ENCODE measurements around the gene FAM124B.
"Not testable (repeated sequence)": the region's sequence is repeated elsewhere in the genome, so short reads cannot be mapped to it uniquely, and the experiment has no call there.

The FAM124B gene

DNA sequence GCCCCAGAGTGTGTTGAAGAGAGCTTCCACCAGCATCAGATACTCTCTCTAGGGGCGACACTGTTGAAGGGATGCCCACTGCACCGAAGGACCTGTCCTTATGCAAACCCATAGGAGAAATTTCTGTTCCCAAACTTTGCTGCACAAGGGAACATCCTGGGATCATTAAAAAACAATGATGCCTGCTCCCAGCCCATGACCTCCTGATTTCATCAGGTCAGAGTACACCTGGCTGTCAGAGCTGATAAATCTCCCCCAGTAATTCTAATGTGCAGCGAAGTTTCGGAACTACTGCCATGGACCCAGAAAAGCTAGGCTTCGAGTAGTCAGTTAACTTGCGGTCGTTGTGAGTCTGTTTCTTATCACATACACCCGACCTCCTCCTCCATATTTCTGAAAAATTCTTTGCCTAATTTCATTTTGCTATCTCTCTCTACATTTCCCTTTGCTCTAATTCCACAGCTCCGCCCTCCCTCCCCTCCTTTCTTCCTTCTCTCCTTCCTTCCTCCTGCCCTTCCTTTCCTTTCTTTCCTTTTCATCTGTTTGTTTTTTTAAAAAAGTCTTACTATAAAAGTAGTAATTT lies 18.8 kb downstream of the FAM124B start:
- H3K27me3 ChIP-seq (ENCODE audit: control insufficient read depth, insufficient read depth, low read length, poor library complexity, severe bottlenecking), result no peaks in the 10 kb centered on the region
- no peaks in the 10 kb centered on the region for H3K4me1 ChIP-seq (ENCODE audit: control insufficient read depth, insufficient read depth, low read length)
- H3K4me3 ChIP-seq (ENCODE audit: insufficient read depth, low read depth, low read length), result no peak overlapping the region
- no peaks in the 10 kb centered on the region for H3K36me3 ChIP-seq (ENCODE audit: control insufficient read depth, insufficient read depth, low read length)
- no peak overlapping the region for H3K27ac ChIP-seq (ENCODE audit: insufficient read depth, low read depth, low read length, poor library complexity, severe bottlenecking)
- no peaks in the 10 kb centered on the region for H3K9me3 ChIP-seq (ENCODE audit: control insufficient read depth, low read length)
- 92% methylated on average over 9 of the region's 9 CpGs for WGBS, 2 experiments

DNA sequence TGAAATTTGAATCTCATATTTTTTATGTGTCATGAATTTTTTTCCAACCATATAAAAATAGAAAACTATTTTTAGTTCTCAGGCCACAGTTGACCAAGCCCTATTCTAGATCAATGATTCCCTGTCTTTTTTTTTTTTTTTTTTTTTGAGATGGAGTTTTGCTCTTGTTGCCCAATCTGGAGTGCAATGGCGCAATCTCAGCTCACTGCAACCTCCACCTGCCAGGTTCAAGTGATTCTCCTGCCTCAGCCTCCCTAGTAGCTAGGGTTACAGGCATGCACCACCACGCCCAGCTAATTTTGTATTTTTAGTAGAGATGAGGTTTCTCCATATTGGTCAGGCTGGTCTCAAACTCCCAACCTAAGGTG lies 19.6 kb downstream of the FAM124B start:
- not testable (repeated sequence) for H3K9me3 ChIP-seq (ENCODE audit: control insufficient read depth, low read length); H3K27me3 ChIP-seq (ENCODE audit: control insufficient read depth, insufficient read depth, low read length, poor library complexity, severe bottlenecking); H3K27ac ChIP-seq (ENCODE audit: insufficient read depth, low read depth, low read length, poor library complexity, severe bottlenecking); H3K36me3 ChIP-seq (ENCODE audit: control insufficient read depth, insufficient read depth, low read length); H3K4me3 ChIP-seq (ENCODE audit: insufficient read depth, low read depth, low read length); H3K4me1 ChIP-seq (ENCODE audit: control insufficient read depth, insufficient read depth, low read length)
- 88 to 100% methylated on average over 2 of the region's 2 CpGs for WGBS, 2 experiments

DNA sequence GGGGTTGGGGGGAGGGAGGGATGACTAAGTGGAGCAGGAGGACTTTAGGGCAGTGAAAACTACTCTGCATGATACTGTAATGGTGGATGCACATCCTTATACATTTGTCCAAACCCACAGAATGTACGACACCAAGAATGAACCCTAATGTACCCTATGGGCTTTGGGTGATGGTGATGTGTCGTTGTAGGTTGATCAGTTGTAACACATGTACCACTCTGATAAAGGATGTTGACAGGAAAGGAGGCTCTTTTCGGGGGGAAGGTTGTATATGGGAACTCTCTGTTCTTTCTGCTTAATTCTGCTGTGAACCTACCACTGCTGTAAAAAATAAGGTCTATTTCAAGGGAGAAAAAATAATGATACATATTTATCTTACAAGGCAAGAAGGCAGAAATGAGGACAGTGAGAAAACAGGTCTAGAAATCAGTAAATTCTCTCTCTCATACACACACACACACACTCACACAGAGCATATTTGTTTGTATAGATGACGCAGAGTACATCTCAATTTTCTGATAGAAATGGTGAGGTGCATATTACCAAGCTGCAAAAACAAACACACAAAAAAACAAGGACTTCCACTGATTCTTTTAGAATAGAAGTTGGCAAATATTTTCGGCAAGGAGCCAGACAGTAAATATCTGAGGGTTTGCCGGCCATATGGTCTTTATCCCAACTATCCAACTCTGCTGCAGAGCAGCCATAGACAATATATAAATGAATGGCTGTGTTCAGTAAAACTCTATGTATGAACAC lies 20.2 kb downstream of the FAM124B start:
- Histone ChIP-seq H3K36me3 (ENCODE audit: control insufficient read depth, insufficient read depth, low read length) (no peaks in the 10 kb centered on the region), H3K4me1 (ENCODE audit: control insufficient read depth, insufficient read depth, low read length) (no peaks in the 10 kb centered on the region), H3K9me3 (ENCODE audit: control insufficient read depth, low read length) (no peaks in the 10 kb centered on the region), H3K27ac (ENCODE audit: insufficient read depth, low read depth, low read length, poor library complexity, severe bottlenecking) (no peak overlapping the region), H3K27me3 (ENCODE audit: control insufficient read depth, insufficient read depth, low read length, poor library complexity, severe bottlenecking) (no peaks in the 10 kb centered on the region), H3K4me3 (ENCODE audit: insufficient read depth, low read depth, low read length) (no peak overlapping the region)
- 95 to 97% methylated on average over 5 of the region's 6 CpGs for WGBS, 2 experiments

- H3K27ac ChIP-seq (ENCODE audit: insufficient read depth, low read depth, low read length, poor library complexity, severe bottlenecking), result no peak overlapping the region
- H3K9me3 ChIP-seq (ENCODE audit: control insufficient read depth, low read length), result no peaks in the 10 kb centered on the region
- H3K4me1 ChIP-seq (ENCODE audit: control insufficient read depth, insufficient read depth, low read length), result no peaks in the 10 kb centered on the region
- H3K4me3 ChIP-seq (ENCODE audit: insufficient read depth, low read depth, low read length), result no peak overlapping the region
- H3K27me3 ChIP-seq (ENCODE audit: control insufficient read depth, insufficient read depth, low read length, poor library complexity, severe bottlenecking), result no peaks in the 10 kb centered on the region
- WGBS, 2 experiments, result 91 to 93% methylated on average over 1 of the region's 1 CpG
- H3K36me3 ChIP-seq (ENCODE audit: control insufficient read depth, insufficient read depth, low read length), result no peaks in the 10 kb centered on the region
Observed at GRCh38 chr2:224379986-224380385, 21.9 kb downstream of the FAM124B start.

- WGBS, 2 experiments, result 92 to 94% methylated on average over 4 of the region's 4 CpGs
- Histone ChIP-seq H3K9me3 (ENCODE audit: control insufficient read depth, low read length) (no peaks in the 10 kb centered on the region), H3K27ac (ENCODE audit: insufficient read depth, low read depth, low read length, poor library complexity, severe bottlenecking) (no peak overlapping the region), H3K4me1 (ENCODE audit: control insufficient read depth, insufficient read depth, low read length) (no peaks in the 10 kb centered on the region), H3K36me3 (ENCODE audit: control insufficient read depth, insufficient read depth, low read length) (no peaks in the 10 kb centered on the region), H3K4me3 (ENCODE audit: insufficient read depth, low read depth, low read length) (no peak overlapping the region), H3K27me3 (ENCODE audit: control insufficient read depth, insufficient read depth, low read length, poor library complexity, severe bottlenecking) (no peaks in the 10 kb centered on the region)
Observed at GRCh38 chr2:224379172-224379571, 22.7 kb downstream of the FAM124B start.

- 96 to 100% methylated on average over 1 of the region's 1 CpG for WGBS, 2 experiments
- Histone ChIP-seq H3K4me1 (ENCODE audit: control insufficient read depth, insufficient read depth, low read length) (no peaks in the 10 kb centered on the region), H3K27ac (ENCODE audit: insufficient read depth, low read depth, low read length, poor library complexity, severe bottlenecking) (no peak overlapping the region), H3K9me3 (ENCODE audit: control insufficient read depth, low read length) (no peaks in the 10 kb centered on the region), H3K4me3 (ENCODE audit: insufficient read depth, low read depth, low read length) (no peak overlapping the region), H3K36me3 (ENCODE audit: control insufficient read depth, insufficient read depth, low read length) (no peaks in the 10 kb centered on the region), H3K27me3 (ENCODE audit: control insufficient read depth, insufficient read depth, low read length, poor library complexity, severe bottlenecking) (no peaks in the 10 kb centered on the region)
Observed at GRCh38 chr2:224378701-224379097, 23.2 kb downstream of the FAM124B start.

DNA sequence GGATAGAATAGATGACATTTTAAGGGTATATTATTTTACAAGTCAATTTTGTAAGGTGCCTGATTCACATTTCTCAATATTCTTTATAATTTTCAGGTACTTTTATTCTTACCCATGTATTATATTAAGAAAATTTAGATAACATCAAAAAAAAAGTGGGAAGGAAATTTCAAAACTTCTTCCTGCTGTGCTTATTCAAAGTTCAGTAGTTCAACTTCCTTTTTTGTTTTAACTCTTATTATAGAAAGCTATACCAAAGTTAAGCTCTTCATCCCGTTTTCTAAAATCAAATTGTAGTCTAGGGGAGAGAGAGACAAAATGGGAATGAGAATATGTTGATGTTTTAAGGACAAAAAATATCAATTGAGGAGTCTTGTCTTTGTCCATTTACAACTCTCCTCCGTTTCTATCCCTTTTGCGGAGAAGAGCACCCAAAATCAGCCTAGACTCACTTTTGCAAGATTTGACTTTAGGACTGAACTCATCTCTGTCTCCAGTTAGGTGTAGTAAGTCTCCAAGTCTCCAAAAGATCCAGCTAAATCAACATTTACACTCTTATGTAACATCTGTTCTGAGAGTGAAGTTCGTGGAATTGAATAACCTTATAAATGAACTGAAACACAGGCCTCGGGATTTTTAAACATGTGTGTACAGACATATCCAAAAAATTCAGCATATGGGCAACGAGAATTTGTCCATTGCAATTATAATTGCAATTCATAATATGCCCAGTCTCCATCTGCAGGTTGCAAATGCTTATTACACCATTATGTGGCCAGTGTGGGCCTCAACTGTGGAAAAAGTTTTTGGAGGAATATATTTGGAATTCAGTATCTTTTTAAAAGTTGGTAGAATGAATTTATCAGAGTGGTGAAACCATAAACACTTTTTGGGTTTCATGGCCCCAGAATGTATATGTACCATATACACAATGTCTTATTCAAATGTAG lies 23.9 kb downstream of the FAM124B start:
- no peaks in the 10 kb centered on the region for H3K36me3 ChIP-seq (ENCODE audit: control insufficient read depth, insufficient read depth, low read length)
- no peaks in the 10 kb centered on the region for H3K27me3 ChIP-seq (ENCODE audit: control insufficient read depth, insufficient read depth, low read length, poor library complexity, severe bottlenecking)
- 91% methylated on average over 6 of the region's 6 CpGs for WGBS, 2 experiments
- no peaks in the 10 kb centered on the region for H3K4me1 ChIP-seq (ENCODE audit: control insufficient read depth, insufficient read depth, low read length)
- no peak overlapping the region for H3K27ac ChIP-seq (ENCODE audit: insufficient read depth, low read depth, low read length, poor library complexity, severe bottlenecking)
- no peak overlapping the region for H3K4me3 ChIP-seq (ENCODE audit: insufficient read depth, low read depth, low read length)
- H3K9me3 ChIP-seq (ENCODE audit: control insufficient read depth, low read length), result no peaks in the 10 kb centered on the region

GRCh38 chr2:224372641-224373040 lies 29.3 kb downstream of the FAM124B start:
- H3K4me1 ChIP-seq (ENCODE audit: control insufficient read depth, insufficient read depth, low read length), result no peaks in the 10 kb centered on the region
- WGBS, 2 experiments, result 90 to 92% methylated on average over 6 of the region's 6 CpGs

GRCh38 chr2:224369028-224369632 lies 32.8 kb downstream of the FAM124B start:
- Histone ChIP-seq H3K9me3 (ENCODE audit: control insufficient read depth, low read length) (no peaks in the 10 kb centered on the region), H3K4me1 (ENCODE audit: control insufficient read depth, insufficient read depth, low read length) (no peaks in the 10 kb centered on the region), H3K4me3 (ENCODE audit: insufficient read depth, low read depth, low read length) (no peak overlapping the region), H3K27ac (ENCODE audit: insufficient read depth, low read depth, low read length, poor library complexity, severe bottlenecking) (no peak overlapping the region), H3K36me3 (ENCODE audit: control insufficient read depth, insufficient read depth, low read length) (no peaks in the 10 kb centered on the region), H3K27me3 (ENCODE audit: control insufficient read depth, insufficient read depth, low read length, poor library complexity, severe bottlenecking) (no peaks in the 10 kb centered on the region)
- 67 to 83% methylated on average over 5 to 6 of the region's 7 CpGs for WGBS, 2 experiments

More at GRCh38 chr2:224372641-224373040, 29.3 kb downstream of the FAM124B start:
- Histone ChIP-seq H3K9me3 (ENCODE audit: control insufficient read depth, low read length) (no peaks in the 10 kb centered on the region), H3K27ac (ENCODE audit: insufficient read depth, low read depth, low read length, poor library complexity, severe bottlenecking) (no peak overlapping the region), H3K27me3 (ENCODE audit: control insufficient read depth, insufficient read depth, low read length, poor library complexity, severe bottlenecking) (no peaks in the 10 kb centered on the region), H3K36me3 (ENCODE audit: control insufficient read depth, insufficient read depth, low read length) (no peaks in the 10 kb centered on the region), H3K4me3 (ENCODE audit: insufficient read depth, low read depth, low read length) (no peak overlapping the region)
